ENCODE data around the gene RNF8.
A peak's percentile ranks its signal among the peaks of the same experiment; 100 is the strongest.
"Not testable (repeated sequence)": the region's sequence is repeated elsewhere in the genome, so short reads cannot be mapped to it uniquely, and the experiment has no call there.

Gene RNF8

DNA sequence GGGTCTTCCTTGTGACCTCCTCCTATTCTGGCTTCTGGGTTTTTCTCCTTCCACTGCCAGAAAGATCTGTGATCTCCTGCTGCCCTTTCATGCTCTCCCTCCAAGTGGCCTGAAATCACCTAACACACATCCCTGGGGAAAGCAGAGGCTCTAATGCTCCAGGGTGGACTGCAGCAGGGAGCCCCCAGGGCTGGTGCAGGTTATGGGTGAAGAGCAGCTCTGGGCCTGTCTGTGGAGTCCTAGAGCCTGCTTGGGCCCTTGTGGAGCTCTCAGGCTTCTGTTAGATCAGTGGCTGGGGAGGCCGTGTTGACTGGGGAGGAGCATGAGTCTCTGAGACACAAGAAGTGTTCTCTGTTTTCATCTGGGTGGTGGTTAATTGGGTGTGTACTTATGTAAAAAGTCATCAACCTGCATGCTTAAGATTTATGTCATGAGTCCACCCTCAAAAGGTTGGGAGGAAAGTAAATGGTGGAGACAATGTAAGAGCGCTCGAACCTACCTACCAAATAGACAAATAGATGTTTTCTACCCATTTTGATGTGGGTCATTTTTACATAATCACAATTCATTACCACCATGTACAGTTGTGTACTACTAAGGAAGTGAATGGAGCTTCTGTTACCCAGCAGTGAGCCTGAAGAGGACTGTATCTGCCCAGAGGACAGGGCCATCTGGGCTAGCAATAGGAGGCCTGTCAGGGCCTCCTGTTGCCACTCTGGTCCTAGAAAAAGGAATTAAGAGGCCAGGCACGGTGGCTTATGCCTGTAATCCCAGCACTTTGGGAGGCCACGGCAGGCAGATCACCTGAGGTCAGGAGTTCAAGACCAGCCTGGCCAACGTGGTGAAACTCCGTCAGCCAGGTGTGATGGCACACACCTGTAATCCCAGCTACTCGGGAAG lies 32.0 kb upstream of the RNF8 start:
- DNase-seq: no peak

GRCh38 chr6:37323580-37323979 lies 30.2 kb upstream of the RNF8 start:
- no peak for DNase-seq

DNA sequence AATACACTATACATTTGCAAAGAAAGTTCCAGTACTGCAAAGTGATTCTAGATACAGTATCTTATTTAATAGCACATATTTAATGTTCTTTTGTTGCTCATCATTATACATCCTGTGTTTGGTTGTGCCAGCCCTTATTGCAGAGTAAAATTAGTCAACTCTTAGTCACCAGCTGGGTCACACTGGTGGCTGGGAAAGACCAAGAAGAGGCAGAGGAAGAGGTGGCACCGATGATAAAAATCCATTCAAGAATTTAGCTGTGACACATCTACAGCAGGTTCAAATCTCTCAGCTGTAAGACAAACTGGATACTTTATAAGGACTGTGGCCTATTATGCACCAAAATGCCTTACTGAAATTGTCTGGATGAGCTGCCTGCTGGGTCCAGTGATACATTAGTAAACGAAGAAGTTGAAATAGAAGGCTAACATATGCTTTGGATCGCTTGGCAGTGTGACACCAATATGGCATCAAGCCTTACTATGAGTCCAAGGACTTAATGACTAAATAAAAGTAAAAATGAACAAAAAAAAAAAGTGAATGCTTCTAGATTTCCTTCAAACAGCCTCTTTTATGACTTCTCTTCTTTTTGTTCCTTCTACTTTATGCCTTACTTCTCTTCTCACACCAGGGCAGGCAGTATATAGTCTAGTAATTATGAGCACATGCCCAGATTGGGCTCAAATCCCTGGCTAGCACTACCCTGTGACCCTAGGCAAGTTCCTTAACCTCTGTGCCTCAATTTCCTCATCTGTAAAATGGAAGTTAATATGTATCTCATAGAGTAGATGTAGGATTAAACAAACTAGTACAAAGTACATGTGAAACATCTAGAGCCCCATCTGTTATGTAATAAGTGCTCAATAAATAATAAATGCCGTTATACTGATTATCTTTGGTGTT lies 29.4 kb upstream of the RNF8 start:
- no peak for DNase-seq

- not testable (repeated sequence) for DNase-seq
Measured at GRCh38 chr6:37330345-37330744, 23.4 kb upstream of the RNF8 start.

DNA sequence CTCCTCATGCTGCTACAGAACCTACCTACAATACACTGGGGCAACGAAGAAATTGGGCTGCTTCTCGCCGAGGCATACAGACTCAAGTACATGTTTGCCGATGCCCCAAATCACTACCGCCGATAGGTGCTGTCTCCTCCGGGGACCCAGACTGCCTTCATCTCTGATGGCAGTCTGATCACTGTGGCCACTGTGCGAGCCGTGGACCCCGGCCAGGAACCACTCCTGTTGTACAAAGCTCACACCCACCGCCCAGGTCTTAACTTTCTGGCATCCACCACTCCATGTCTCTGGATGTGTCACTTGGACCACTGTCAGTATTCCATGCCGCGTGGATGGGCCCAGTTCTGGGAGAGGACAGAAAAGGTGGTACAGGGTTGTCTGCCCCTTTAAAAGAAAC lies 22.7 kb upstream of the RNF8 start:
- no peak for DNase-seq

GRCh38 chr6:37332894-37333293 lies 20.9 kb upstream of the RNF8 start:
- DNase-seq: no peak

GRCh38 chr6:37334047-37334446 lies 19.7 kb upstream of the RNF8 start:
- no peak for DNase-seq

- not testable (repeated sequence) for DNase-seq
Measured at GRCh38 chr6:37338317-37338716, 15.5 kb upstream of the RNF8 start.

- no peak for DNase-seq
Measured at GRCh38 chr6:37338745-37339255, 15.0 kb upstream of the RNF8 start.

GRCh38 chr6:37339741-37340638 lies 13.8 kb upstream of the RNF8 start:
- DNase-seq: no peak

DNA sequence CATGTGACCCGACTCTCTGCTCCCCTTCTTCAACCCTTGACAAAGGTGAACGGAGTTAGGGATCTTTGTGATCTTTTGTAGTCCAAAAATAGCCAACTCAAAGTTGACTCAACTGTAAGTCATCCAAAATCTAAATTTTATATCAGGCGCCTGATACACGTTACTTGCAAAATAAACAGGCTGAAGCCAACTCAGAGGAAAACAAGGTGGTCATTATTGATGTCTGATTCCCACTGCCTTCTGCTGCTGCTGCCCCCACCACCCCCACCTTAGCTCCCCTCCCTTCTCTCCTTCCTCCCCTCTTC lies 13.2 kb upstream of the RNF8 start:
- no peak for DNase-seq

- DNase-seq: no peak
Measured at GRCh38 chr6:37343248-37343647, 10.5 kb upstream of the RNF8 start.

DNA sequence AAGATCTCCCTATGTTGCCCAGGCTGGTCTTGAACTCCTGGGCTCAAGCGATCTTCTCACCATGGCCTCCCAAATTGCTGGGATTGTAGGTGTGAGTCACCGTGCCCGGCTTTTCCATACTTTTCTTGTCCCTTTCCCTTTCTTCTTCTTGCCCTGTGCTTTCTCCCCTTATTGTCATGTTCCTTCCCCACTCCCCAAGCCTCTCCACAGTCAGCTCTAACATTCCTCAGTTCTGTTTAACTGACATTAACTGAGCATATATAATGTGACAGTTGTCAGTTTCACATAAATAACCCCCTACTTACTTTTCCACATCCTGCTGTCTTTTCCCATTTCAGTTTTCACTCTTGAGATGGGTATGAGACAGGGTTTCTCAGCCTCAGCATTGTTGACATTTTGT lies 9.5 kb upstream of the RNF8 start:
- DNase-seq: no peak

DNA sequence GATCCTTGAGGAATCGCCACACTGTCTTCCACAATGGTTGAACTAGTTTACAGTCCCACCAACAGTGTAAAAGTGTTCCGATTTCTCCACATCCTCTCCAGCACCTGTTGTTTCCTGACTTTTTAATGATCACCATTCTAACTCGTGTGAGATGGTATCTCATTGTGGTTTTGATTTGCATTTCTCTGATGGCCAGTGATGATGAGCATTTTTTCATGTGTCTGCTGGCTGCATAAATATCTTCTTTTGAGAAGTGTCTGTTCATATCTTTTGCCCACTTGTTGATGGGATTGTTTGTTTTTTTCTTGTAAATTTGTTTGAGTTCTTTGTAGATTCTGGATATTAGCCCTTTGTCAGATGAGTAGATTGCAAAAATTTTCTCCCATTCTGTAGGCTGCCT lies 8.0 kb upstream of the RNF8 start:
- DNase-seq: not testable (repeated sequence)

- DNase-seq: no peak
Measured at GRCh38 chr6:37347177-37347576, 6.6 kb upstream of the RNF8 start.

- DNase-seq: no peak
Measured at GRCh38 chr6:37347670-37348111, 6.1 kb upstream of the RNF8 start.

DNA sequence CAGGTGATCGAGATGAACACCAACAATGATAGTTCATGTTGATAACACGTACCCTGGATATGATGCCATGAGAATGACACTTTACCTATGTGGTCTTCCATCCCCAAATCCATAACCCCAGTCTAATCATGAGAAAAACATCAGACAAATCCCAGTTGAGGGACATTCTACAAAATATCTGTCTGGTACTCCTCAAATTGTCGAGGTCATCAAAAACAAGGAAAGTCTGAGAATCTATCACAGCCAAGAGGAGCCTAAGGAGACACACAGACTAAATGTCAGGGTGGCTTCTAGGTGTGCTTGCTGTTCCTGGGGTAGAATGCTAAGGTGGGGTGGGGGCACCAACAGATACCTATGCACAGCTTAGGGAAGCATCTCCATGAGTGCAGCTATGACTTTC lies 2.8 kb upstream of the RNF8 start:
- no peak for DNase-seq

- DNase-seq: no peak
Measured at GRCh38 chr6:37352384-37352783, 1.4 kb upstream of the RNF8 start.

DNA sequence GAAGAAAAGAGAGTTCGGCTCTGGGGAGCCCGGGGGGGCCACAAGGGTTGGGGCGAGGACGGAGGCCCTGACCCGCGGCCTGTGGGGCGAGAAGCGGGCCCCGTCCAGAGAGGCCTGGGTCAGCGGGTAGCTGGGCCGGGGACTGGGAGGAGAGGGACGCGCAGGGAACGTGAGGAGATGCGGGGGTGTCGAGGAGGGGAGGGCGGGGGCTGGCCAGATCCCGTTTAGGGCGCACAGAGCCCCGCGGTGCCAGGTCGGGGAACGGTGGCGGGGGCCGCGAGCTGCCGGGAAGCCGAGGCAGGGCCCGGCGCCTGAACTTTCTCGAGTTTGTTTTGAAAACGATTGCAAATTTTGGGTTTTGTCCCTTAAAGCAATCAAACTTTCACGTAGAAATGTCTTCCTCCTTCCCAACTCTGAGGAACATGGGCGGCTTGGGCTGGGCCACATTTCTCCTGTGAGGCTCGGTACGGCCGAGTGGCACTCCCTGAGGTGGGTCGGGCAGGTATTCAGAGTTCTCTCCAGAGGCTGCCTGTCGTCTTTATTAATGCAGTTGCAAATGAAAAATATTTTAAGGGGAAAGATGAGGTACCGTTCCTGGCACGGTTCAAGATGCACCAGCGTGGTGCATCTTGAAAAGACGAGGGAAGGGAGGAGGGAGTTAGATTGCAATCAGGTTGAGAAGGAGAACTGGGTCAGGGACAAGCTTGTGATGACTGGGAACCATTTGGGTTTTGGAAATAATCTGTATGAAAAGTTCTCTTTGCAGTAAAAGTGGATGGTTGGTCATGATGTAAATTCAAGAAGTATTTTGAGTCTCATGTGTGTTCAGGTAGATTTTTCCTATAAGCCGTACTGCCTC lies 972 bp downstream of the RNF8 start:
- peak; percentile 2 for DNase-seq

DNA sequence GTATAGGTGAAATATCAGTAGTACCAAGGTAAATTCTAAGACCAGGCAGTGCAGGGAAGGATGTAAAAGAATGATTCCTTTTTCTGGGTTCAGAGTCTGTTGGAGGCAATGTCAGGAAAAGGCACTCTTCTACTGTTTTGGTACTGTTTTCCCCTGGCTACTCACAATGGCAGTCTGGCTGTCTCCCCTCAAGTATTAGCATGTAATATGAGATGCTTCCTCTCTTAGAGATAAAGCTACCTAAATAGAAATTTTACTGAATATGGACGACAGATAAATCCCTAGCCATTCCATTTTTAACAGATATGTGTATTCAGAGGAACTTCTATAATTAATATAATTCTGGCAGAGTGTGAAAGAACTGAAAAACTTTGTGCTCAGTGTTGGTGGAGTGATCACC lies 3.5 kb downstream of the RNF8 start:
- no peak for DNase-seq

GRCh38 chr6:37357860-37358259 lies 4.1 kb downstream of the RNF8 start:
- no peak for DNase-seq

DNA sequence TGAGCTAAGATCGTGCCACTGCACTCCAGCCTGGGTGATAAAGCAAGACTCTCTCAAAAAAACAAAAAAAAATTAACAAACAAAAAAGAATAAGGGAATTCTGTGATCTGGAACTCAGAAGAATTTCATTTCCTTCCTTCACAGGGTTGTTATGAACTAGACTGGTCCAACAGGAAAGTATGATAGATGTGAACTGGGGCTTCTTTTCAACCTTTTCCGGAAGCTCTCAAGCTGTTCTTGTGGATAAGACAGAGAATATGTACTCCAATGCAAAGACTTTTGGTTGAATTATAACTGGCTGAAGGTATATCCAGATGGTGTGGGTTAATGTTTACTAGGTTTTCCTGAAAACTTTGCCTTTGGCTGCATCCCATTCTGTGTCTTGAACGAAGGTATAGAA lies 5.3 kb downstream of the RNF8 start:
- no peak for DNase-seq

All from CD4-positive, alpha-beta T cell treated with Interleukin-10 for 1 hour (primary cell).